Activated naive CD8-positive, alpha-beta T cell treated with anti-CD3 and anti-CD28 coated beads for 36 hours (primary cell): ENCODE data around the gene SMTNL1. TPM values are rescaled to one million over a fixed set of nuclear protein-coding genes. Genes with fewer than 3 reads are reported as not detected.

Experiments used
- DNase-seq: peaks from one replicate; pipeline ENCODE4 v3.0.0; 2021
- H3K27ac Mint-ChIP-seq: one replicate; pipeline ENCODE4 v1.8.0; 2022; ENCODE audit warnings: mild to moderate bottlenecking, moderate library complexity, mixed read lengths
- H3K27me3 Mint-ChIP-seq: one replicate; pipeline ENCODE4 v1.8.0; 2022; ENCODE audit warnings: mild to moderate bottlenecking, mixed read lengths
- H3K36me3 Mint-ChIP-seq: one replicate; pipeline ENCODE4 v1.8.0; 2021; ENCODE audit warnings: mild to moderate bottlenecking, mixed read lengths
- H3K4me1 Mint-ChIP-seq: one replicate; pipeline ENCODE4 v1.8.0; 2021; ENCODE audit warnings: mixed read lengths
- H3K4me3 Mint-ChIP-seq: one replicate; pipeline ENCODE4 v1.8.0; 2022; ENCODE audit warnings: mild to moderate bottlenecking, moderate library complexity, mixed read lengths
- H3K9me3 Mint-ChIP-seq: one replicate; pipeline ENCODE4 v1.8.0; 2022; ENCODE audit warnings: mixed read lengths
- total RNA-seq, 2 experiments: library from RNA; stranded (reverse); gene quantifications; one replicate each; pipeline ENCODE4 v1.2.3, GENCODE V29; 2021

The SMTNL1 gene, protein sequence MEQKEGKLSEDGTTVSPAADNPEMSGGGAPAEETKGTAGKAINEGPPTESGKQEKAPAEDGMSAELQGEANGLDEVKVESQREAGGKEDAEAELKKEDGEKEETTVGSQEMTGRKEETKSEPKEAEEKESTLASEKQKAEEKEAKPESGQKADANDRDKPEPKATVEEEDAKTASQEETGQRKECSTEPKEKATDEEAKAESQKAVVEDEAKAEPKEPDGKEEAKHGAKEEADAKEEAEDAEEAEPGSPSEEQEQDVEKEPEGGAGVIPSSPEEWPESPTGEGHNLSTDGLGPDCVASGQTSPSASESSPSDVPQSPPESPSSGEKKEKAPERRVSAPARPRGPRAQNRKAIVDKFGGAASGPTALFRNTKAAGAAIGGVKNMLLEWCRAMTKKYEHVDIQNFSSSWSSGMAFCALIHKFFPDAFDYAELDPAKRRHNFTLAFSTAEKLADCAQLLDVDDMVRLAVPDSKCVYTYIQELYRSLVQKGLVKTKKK
- total RNA-seq, result not detected

DNA sequence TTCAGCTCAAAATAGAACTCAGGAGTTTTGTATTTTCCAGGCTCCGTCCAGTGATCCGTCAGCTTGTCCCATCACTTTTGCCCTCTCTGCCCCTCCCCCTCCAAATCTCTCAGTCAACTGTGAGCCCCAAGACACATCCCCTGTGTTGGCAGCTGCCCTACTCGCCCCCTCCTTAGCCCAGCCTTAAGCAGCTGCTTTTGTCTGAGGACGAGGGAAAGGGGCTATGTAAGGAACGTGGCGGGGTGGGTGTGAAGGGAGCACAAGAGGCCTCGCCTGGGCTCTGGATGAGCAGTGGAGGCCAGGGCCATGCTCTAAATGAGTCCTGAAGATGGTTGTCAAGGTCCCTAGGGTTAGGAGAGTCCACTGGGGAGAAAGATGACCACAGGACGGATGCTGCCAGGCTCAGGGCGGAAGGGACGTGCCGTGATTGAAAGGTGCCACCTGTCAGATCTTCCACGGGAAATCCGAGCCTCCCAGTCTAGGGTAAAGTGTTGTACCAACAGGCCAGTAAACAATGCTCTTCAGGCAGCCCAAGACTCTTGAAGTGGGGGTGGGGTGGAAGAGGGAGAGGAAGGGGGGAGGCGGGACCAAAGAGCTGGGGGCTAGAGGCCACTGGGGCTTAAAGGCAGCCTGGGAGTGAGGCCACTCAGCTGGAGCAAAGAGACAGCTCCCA lies at the start of gene SMTNL1:
SMTNL1 (plus strand) TSS at position 649 of the 673 bp plus-strand sequence. CDS start 5,048 bp downstream, outside the sequence.
- no peaks in the 10 kb centered on the region for H3K27me3 Mint-ChIP-seq
- DNase-seq, result no peak
- no peak within 1 kb of the TSS for H3K4me3 Mint-ChIP-seq
- H3K9me3 Mint-ChIP-seq, result no peaks in the 10 kb centered on the region
- H3K27ac Mint-ChIP-seq, result no peak within 1 kb of the TSS
- no peaks in the 10 kb centered on the region for H3K4me1 Mint-ChIP-seq
- H3K36me3 Mint-ChIP-seq, result no peaks in the 10 kb centered on the region

DNA sequence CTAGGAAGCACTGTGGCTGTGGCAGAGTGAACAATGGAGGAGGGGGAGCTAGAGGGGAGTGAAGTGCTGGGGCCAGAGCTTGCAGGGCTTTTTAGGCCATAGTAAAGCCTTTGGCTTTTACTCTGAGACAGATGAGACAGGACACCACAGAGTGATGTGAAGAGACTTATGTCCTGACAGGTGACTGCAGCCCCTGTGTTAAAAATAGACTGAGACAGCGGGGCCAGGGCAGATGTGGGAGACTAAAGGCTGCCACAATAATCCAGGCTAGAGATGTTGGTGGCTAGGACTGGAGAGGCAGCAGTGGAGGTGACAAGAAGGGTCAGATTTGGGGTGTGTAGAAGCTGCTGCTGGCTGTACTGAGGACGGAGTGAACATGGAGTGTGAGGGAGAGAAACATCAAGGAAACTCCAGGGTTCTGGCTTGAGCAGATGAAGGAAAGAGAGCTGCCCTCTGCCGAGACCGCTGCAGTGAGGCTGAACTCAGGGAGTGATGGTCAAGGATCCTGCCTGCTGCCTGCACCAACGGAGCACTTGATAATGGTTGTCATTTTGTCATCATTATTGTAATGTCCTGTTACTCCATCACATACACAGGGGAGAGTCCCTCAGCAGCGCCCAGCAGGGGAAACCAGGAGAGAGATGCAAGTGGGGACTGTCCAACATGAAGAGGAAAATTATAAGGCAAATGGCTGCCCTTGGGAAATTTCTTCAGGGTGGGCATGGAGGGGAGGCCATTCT lies 49.3 kb upstream of the SMTNL1 start:
- Mint-ChIP-seq H3K36me3 (peaks cover 50% of the 10 kb centered on the region), H3K27ac (no peak overlapping the region), H3K9me3 (no peaks in the 10 kb centered on the region), H3K4me3 (no peak overlapping the region), H3K4me1 (peaks cover 2% of the 10 kb centered on the region), H3K27me3 (no peaks in the 10 kb centered on the region)
- DNase-seq, result no peak

DNA sequence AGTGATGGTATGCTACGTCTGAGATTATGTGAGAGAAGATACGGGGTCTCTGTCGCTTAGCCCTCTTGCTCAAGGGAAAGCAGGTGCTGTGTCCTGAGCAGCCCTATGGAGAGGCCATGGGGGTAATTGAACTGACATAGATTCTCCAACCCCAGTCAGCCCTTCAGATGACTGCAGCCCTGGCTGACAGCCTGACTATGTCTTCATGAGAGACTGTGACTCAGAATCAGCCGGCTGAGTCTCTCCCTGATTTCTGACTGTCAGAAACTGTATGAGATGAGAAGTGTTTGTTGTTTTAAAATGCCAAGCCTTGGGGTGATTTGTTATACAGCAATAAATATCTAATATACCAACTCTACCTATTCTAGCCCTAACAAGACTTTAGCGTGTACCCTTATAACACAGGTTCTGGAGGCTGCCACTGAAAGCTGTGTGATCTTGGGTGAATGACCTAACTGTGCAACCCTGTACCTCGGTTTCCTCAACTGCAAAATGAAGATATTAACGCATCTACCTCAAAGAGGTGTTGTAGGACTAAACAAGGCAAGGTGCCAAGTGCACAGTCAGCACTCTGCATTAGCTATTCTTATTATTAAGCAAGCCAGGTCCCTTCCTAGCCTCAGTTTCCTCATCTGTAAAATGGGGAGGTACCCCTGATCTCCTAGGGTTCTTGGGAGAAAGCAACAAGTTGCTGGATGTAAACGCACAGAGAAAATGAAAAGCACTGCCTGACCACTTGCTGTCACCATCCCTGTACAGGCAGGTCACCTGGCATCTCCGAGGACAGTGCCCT lies 46.7 kb upstream of the SMTNL1 start:
- DNase-seq, result no peak
- Mint-ChIP-seq H3K9me3 (no peaks in the 10 kb centered on the region), H3K36me3 (peaks cover 51% of the 10 kb centered on the region), H3K27ac (no peak overlapping the region), H3K4me3 (no peak overlapping the region), H3K27me3 (no peaks in the 10 kb centered on the region), H3K4me1 (peaks cover 8% of the 10 kb centered on the region)

DNA sequence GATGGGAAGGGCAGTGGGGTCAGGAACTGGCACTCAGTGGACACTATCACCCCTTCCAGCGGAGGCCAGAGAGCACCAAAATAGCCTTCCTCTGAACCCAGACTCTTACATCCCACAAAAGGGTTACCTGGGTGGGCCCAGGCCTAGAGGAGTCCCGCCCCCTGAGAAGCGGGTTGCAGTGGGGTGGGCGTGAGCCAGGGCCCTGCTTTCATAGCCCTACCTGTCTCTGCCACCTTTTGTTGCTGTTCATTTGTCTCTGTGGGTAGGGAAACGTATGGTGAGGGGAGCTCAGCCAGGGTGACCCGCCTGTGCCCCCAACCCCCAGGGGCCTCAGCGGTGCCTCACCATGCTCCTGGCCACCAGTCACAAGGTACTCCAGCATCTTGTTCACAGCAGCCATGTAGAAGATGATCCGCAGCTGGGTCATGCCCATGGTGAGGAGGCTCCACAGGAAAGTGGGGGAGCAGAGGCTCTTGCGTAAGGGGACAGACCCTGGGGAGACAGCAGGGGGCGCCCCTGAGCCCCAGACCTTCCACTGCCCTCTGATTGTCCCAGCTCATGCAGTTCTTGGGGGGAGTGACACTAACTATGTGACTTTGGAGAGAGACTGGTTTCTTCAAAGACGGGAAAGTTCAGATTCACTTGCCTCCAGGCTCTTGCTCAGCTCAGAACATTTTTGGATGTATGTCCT lies 45.9 kb upstream of the SMTNL1 start:
- peak; percentile 60 for DNase-seq
- Mint-ChIP-seq H3K27ac (no peak overlapping the region), H3K27me3 (no peaks in the 10 kb centered on the region), H3K36me3 (peaks cover 54% of the 10 kb centered on the region), H3K4me3 (no peak overlapping the region), H3K4me1 (peaks cover 10% of the 10 kb centered on the region), H3K9me3 (no peaks in the 10 kb centered on the region)

DNA sequence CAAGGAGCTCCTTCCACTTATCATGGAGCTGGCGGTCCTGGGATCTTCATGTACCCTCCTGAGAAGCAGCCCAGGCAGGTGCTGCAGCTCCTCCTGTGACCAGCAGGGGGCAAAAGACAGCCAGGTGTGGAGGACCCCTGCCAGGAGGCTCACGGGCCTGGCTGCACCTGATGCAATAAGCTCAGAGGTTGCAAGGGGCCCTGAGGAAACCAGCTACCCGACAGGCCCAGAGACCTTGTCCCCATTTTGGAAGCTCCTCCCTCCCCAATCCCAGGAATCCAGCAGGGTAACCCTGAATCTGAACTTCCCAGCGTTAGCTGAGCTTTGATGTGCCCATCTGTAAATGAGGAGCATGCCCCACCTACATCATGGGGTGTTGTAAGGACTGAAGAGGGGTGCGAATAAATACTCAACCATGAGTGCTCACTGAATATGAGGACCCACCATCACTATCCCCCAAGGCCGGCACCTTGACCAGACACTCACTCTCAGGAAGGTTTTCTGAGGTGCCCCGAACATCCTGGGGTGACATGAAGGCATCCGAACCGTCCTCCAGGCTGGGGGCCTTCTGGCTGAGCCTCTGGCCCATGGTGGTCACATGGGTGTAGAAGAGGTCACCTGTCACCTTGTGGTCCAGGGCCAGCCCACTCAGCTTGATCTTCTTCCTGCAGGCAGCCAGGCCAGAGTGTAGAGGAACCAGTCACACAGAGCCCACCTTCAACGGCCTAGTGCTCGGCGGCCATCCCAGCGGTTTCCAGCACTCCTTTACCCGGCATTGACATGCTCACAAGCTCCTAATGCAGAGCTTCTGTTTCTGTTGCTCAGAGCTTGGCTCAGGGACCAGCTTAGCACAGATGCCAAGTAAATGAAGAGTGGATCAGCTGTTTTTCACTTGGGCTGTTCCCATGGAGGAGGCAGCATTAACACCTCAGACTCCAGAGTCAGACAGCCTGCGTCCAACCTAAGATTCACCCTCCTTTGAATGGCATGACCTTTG lies 43.6 kb upstream of the SMTNL1 start:
- H3K36me3 Mint-ChIP-seq, result peaks cover 43% of the 10 kb centered on the region
- peak overlapping the region; percentile 96 for H3K27ac Mint-ChIP-seq
- no peak overlapping the region for H3K4me3 Mint-ChIP-seq
- no peaks in the 10 kb centered on the region for H3K9me3 Mint-ChIP-seq
- H3K27me3 Mint-ChIP-seq, result no peaks in the 10 kb centered on the region
- DNase-seq, result peak; percentile 79
- peaks cover 10% of the 10 kb centered on the region for H3K4me1 Mint-ChIP-seq

DNA sequence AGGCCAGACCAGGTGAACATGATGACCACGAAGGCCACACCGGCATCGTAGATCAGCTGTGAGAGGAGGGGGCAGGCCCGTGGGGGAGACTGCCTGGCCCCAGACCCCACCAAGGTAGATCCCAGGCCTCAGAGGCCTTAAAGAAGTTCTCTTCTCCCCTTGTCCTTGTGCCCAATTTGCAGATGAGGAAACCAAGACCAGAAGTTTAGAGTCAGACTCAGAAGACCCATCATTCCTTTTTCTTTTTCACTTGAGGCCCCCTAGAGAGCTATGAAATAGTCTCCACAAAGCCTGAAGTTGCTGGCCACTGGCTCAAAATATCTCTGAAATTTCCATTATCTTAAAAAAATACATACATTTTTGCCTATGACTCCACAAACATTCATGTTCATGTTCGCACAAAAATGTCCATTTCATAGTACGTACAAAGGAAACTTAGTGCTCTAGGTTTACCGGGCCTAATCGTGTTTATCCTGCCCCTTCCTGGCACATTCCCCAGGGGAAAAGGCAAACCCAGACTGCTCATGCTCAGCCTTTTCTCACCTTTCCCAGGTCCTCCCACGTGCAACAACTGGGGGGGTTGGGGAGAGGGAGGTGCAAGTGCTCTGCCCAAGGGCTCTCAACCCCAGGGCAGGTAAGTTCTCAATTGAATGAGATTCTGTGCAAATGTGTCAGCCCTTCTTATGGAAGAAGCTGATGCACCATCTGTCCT lies 41.1 kb upstream of the SMTNL1 start:
- Mint-ChIP-seq H3K27me3 (no peaks in the 10 kb centered on the region), H3K27ac (no peak overlapping the region), H3K4me1 (peaks cover 13% of the 10 kb centered on the region), H3K9me3 (no peaks in the 10 kb centered on the region), H3K4me3 (no peak overlapping the region), H3K36me3 (peaks cover 37% of the 10 kb centered on the region)
- no peak for DNase-seq

DNA sequence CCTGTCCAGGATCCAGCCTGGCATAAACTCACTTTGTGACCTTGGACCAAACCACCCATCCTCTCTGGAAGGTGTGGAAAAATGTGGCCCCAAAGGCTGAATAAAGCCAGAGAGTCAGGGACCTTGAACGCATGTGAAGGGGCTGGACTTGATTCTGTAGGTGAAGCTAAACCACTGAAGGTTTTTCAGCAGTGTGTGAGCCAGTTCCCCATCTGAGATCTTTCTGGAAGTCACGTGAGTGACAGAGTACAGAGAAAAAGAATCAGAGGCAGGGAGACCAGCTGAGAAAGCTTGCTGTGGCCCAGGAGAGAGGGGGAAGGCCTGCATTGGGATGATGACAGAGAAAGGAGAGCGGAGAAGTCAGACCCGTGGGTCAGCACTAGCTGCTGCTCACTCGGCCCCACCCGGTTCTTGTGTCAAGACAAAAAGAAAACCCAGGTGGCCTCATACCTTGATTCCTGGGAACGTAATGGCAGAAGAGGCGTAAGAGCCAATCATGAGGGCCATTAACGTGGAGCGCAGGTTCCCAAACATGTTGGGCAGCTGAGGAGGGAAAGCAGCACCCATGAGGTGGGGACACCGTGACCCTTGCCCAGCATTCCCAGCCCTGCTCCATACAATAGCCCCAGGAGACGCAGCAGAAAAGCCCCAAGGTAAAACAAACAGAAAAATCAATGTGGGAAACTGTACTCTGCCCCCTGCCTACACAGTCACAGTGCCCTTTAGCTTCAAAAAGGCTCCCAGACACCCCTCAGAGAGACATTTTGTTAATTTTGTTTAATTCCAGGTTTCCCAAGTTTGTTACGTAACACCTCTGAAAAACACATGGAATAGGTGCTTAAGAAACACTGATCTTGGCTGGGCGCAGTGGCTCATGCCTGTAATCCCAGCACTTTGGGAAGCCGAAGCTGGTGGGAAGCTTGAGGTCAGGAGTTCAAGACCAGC lies 39.8 kb upstream of the SMTNL1 start:
- no peaks in the 10 kb centered on the region for H3K27me3 Mint-ChIP-seq
- no peaks in the 10 kb centered on the region for H3K9me3 Mint-ChIP-seq

DNA sequence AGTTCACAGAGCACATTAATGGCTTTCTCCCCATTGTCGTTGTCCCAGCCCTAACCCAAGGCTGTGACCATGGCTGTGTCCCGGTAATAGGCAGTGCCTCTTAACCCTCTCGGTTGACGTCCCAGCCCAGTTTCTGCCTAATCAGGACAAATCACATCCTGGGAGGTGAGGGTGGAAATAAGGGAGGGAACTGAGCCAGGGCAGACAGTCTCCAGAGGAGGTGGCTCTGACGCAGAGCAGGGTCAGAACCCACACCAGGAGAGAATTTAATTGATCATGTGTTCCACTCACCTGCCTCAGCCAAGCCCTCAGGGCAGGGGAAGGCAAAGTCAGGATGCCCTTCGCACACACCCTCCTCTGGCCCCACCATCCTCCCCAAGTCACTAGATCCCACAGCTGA lies 38.9 kb upstream of the SMTNL1 start:
- no peak for DNase-seq
- Mint-ChIP-seq H3K27me3 (no peaks in the 10 kb centered on the region), H3K36me3 (peaks cover 28% of the 10 kb centered on the region)

More for the DNA sequence above, 39.8 kb upstream of the SMTNL1 start:
- no peak overlapping the region for H3K4me3 Mint-ChIP-seq
- H3K4me1 Mint-ChIP-seq, result peaks cover 13% of the 10 kb centered on the region
- H3K36me3 Mint-ChIP-seq, result peaks cover 30% of the 10 kb centered on the region
- no peak for DNase-seq
- H3K27ac Mint-ChIP-seq, result peak overlapping the region; percentile 62

DNA sequence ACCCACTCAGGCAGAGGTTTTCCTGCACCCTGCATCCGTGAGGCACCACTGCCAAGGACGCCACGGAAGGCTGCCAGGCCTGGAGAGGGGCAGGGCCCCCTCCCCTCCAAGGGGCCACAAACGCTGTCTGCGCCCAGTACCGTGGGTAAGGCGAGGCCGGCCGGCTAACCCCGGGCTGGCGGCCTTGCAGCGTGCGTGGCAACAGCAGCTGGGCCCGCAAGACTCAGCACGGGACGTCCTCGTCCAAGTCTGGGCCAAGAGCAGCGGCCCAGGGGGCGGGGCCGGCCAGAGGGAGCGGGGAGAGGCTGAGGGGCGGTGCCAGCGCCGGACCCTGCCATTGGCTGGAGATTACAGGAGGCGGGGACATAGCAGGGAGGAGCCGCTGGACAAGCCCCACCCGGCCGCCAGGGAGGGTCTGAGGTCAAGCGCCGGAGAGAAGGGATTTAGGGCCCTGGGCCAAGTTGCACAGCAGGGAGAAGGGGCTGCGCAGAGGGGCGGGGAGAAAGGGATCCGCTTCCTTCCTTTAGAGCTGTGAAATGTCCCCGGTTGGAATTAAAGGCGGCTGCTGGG lies 37.9 kb upstream of the SMTNL1 start:
- H3K9me3 Mint-ChIP-seq, result no peaks in the 10 kb centered on the region
- H3K27ac Mint-ChIP-seq, result no peak overlapping the region
- H3K36me3 Mint-ChIP-seq, result peaks cover 20% of the 10 kb centered on the region
- peak; percentile 68 for DNase-seq
- H3K4me1 Mint-ChIP-seq, result peaks cover 6% of the 10 kb centered on the region
- no peak overlapping the region for H3K4me3 Mint-ChIP-seq
- no peaks in the 10 kb centered on the region for H3K27me3 Mint-ChIP-seq

More for the DNA sequence above, 38.9 kb upstream of the SMTNL1 start:
- H3K27ac Mint-ChIP-seq, result no peak overlapping the region
- H3K9me3 Mint-ChIP-seq, result no peaks in the 10 kb centered on the region
- H3K4me3 Mint-ChIP-seq, result no peak overlapping the region
- H3K4me1 Mint-ChIP-seq, result peaks cover 12% of the 10 kb centered on the region

DNA sequence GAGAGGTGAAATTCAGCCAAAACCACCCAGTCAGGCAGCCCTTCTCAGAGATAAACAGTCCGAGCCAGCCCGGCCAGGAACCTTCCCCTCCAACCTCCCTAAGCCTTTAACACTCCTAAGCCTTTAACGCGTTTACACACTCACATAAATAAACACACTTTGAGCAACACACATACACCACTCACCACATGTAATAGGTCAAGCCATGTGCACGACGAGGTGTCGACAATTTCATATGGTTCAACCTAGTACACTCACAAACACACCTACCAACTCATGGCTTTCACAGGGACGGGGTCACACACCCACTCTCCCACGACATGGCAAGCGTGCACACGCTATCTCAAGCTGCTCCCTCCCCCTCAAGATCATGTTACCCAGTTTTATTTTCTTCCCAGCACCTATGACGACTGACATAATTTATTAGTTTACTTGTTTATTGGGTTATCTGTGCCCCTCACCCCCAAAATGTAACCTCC lies 37.4 kb upstream of the SMTNL1 start:
- no peaks in the 10 kb centered on the region for H3K9me3 Mint-ChIP-seq
- no peak overlapping the region for H3K4me3 Mint-ChIP-seq
- peaks cover 23% of the 10 kb centered on the region for H3K36me3 Mint-ChIP-seq
- H3K4me1 Mint-ChIP-seq, result peaks cover 5% of the 10 kb centered on the region
- no peaks in the 10 kb centered on the region for H3K27me3 Mint-ChIP-seq
- no peak for DNase-seq
- H3K27ac Mint-ChIP-seq, result no peak overlapping the region

DNA sequence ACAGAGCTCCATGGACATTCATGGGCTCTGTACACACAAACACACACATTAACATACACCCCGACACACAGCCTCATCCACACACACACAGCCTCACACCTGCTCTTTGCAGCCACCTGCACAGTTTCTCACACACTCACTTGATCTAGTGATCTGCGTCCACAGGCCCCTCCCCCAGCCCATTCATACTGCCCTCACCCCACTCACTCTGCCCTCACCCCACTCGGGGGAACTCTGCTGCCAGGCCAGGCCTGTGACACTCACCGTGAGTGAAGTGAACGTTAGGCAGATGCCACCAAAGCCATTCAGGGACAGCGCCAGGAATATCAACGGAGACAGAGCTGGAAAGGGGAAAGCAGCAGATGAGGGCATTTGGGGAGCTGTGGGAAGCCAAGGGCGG lies 36.9 kb upstream of the SMTNL1 start:
- peaks cover 23% of the 10 kb centered on the region for H3K36me3 Mint-ChIP-seq
- H3K4me3 Mint-ChIP-seq, result no peak overlapping the region
- no peak overlapping the region for H3K27ac Mint-ChIP-seq
- DNase-seq, result no peak
- H3K27me3 Mint-ChIP-seq, result no peaks in the 10 kb centered on the region
- no peaks in the 10 kb centered on the region for H3K9me3 Mint-ChIP-seq
- peaks cover 5% of the 10 kb centered on the region for H3K4me1 Mint-ChIP-seq
